Body of pancreas (tissue), 4 donors: ENCODE data around the gene ECEL1.

Source experiments
- POLR2A ChIP-seq, 3 donors: fragments of 450-650 bp; IDR thresholded peaks; one replicate each; pipeline ENCODE4 v1.6.1; 2016; ENCODE audit warnings: antibody characterized with exemption in 3 of 3, mild to moderate bottlenecking in 2 of 3
- TF ChIP-seq, protein P1 (sequence below), 7 experiments: fragments of 450-650 bp in 4 of 7; fragments of 200-600 bp in 3 of 7; sonication (generic) in 3 of 7; IDR thresholded peaks; one replicate each; pipeline ENCODE4 v1.5.1; 2016 to 2019; ENCODE audit warnings: antibody characterized with exemption in 7 of 7

DNA sequence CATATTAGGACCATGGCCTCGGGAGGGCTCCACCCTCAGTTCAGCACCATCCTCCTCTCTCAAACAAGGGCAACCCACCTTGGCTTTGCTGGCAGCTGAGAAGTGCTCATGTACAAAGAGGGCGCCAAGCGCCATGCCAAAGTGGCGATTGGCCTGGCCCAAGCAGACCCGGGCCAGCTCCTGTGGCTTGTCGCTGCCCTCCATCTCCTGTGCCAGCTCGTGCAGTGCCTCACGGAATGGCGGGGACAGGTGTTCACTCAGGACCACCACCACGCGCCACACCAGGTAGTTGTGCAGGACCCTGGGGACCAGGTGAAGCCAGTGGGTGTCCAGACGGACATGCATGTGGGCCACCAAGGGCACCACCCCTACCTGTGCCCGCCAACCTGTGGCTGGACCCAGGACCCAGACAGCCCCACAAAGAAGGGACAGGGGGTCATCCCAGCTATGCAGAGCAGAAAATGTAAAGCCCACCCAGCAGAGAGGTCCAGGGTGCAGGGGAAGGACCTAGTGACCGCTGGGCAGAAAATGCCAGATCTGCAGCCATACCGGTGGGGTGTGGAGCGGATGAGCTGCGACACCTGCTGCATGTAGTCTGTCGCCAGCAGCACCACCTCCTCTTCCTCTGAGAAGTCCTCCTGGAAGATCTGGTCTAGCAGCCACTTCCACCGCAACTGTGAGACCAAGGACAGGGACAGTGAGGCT lies 3.6 kb downstream of the ECEL1 start:
- TF ChIP-seq, protein P1, sequence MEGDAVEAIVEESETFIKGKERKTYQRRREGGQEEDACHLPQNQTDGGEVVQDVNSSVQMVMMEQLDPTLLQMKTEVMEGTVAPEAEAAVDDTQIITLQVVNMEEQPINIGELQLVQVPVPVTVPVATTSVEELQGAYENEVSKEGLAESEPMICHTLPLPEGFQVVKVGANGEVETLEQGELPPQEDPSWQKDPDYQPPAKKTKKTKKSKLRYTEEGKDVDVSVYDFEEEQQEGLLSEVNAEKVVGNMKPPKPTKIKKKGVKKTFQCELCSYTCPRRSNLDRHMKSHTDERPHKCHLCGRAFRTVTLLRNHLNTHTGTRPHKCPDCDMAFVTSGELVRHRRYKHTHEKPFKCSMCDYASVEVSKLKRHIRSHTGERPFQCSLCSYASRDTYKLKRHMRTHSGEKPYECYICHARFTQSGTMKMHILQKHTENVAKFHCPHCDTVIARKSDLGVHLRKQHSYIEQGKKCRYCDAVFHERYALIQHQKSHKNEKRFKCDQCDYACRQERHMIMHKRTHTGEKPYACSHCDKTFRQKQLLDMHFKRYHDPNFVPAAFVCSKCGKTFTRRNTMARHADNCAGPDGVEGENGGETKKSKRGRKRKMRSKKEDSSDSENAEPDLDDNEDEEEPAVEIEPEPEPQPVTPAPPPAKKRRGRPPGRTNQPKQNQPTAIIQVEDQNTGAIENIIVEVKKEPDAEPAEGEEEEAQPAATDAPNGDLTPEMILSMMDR (IDR thresholded peaks at IDR 0.05), result no peak
- TF ChIP-seq POLR2A (IDR thresholded peaks at IDR 0.05), result no peak
